Lower lobe of right lung (tissue), 2 donors: ENCODE results near the gene NUAK2. TPM values are rescaled to one million over a fixed set of nuclear protein-coding genes. Genes with fewer than 3 reads are reported as not detected.

Experiments used
- ATAC-seq, 2 donors: fragments of 200-7000 bp; cut with Tn5 transposase; one replicate each; pipeline ENCODE4 v1.9.1; 2020 to 2022; ENCODE audit warnings: mild to moderate bottlenecking in 2 of 2, moderate library complexity in 2 of 2
- DNase-seq: peaks from one replicate; pipeline ENCODE4 v3.0.0-alpha.2; 2020
- H3K27ac ChIP-seq: fragments of 200-600 bp; one replicate; pipeline ENCODE4 v1.8.0; 2022
- H3K27me3 ChIP-seq: fragments of 200-600 bp; one replicate; pipeline ENCODE4 v1.8.0; 2022; ENCODE audit warnings: low read depth
- H3K36me3 ChIP-seq: fragments of 200-600 bp; one replicate; pipeline ENCODE4 v1.8.0; 2022; ENCODE audit warnings: mild to moderate bottlenecking
- H3K4me1 ChIP-seq: fragments of 200-600 bp; one replicate; pipeline ENCODE4 v1.8.0; 2022
- H3K4me3 ChIP-seq: fragments of 200-600 bp; one replicate; pipeline ENCODE4 v1.8.0; 2022; ENCODE audit warnings: mild to moderate bottlenecking
- H3K9me3 ChIP-seq: fragments of 200-600 bp; one replicate; pipeline ENCODE4 v1.8.0; 2022
- CTCF ChIP-seq: fragments of 200-600 bp; IDR thresholded peaks from one replicate; pipeline ENCODE4 v1.8.0; 2022; ENCODE audit warnings: antibody characterized with exemption, mild to moderate bottlenecking
- intact Hi-C: fragments of 100-400 bp; cut with DNase I; formaldehyde crosslinking; loops from one replicate; pipeline ENCODE4 v1.11.0; 2022
- total RNA-seq: library from RNA; stranded (reverse); fragmentation: NEBNext Ultra II Directional; extraction: Animal tissue kit (Norgen Biotek cat#: 25700); gene quantifications from one replicate; pipeline ENCODE4 v1.2.1, GENCODE V29; 2021
- donor health status: DM: no; HTN: yes; CAD: no; lungs with severe emphysema.

The NUAK2 gene
- total RNA-seq, 1 donor from 2014 or later, result 6.8 TPM

GRCh38 chr1:205267306-205267902, 54.1 kb downstream of the NUAK2 start:
- Histone ChIP-seq H3K9me3 (no peaks in the 10 kb centered on the region), H3K27me3 (no peaks in the 10 kb centered on the region), H3K36me3 (peaks cover 11% of the 10 kb centered on the region), H3K27ac (no peak overlapping the region), H3K4me3 (no peak overlapping the region), H3K4me1 (peaks cover 33% of the 10 kb centered on the region)
- ATAC-seq (no peak), DNase-seq (no peak)
- TF ChIP-seq CTCF, result no peak
- intact Hi-C loops, result no loop called here

GRCh38 chr1:205266611-205267305, 54.8 kb downstream of the NUAK2 start:
- H3K27me3 ChIP-seq, result no peaks in the 10 kb centered on the region
- H3K36me3 ChIP-seq, result peaks cover 6% of the 10 kb centered on the region
- intact Hi-C loops, result no loop called here
- DNase-seq, result no peak
- ATAC-seq, result no peak
- no peak overlapping the region for H3K27ac ChIP-seq
- no peak for TF ChIP-seq CTCF
- H3K4me3 ChIP-seq, result no peak overlapping the region
- peaks cover 38% of the 10 kb centered on the region for H3K4me1 ChIP-seq
- H3K9me3 ChIP-seq, result no peaks in the 10 kb centered on the region

- DNase-seq, result no peak
- no peak for TF ChIP-seq CTCF
- Histone ChIP-seq H3K27me3 (no peaks in the 10 kb centered on the region), H3K4me1 (peaks cover 48% of the 10 kb centered on the region), H3K4me3 (no peak overlapping the region), H3K27ac (no peak overlapping the region), H3K36me3 (no peaks in the 10 kb centered on the region), H3K9me3 (no peaks in the 10 kb centered on the region)
- intact Hi-C loops, result no loop called here
- ATAC-seq, result no peak
Measured at GRCh38 chr1:205263580-205264190, 57.9 kb downstream of the NUAK2 start.

- no peak for TF ChIP-seq CTCF
- intact Hi-C loops, result no loop called here
Measured at GRCh38 chr1:205262731-205263171, 58.8 kb downstream of the NUAK2 start.

GRCh38 chr1:205261946-205262691, 59.4 kb downstream of the NUAK2 start:
- no peaks in the 10 kb centered on the region for H3K27me3 ChIP-seq
- no peak overlapping the region for H3K4me3 ChIP-seq
- no peak for TF ChIP-seq CTCF
- intact Hi-C loops, result no loop called here
- H3K27ac ChIP-seq, result no peak overlapping the region
- peaks cover 52% of the 10 kb centered on the region for H3K4me1 ChIP-seq
- H3K36me3 ChIP-seq, result no peaks in the 10 kb centered on the region
- no peaks in the 10 kb centered on the region for H3K9me3 ChIP-seq
- ATAC-seq, result no peak
- DNase-seq, result no peak

More at GRCh38 chr1:205262731-205263171, 58.8 kb downstream of the NUAK2 start:
- H3K4me1 ChIP-seq, result peaks cover 56% of the 10 kb centered on the region
- H3K27me3 ChIP-seq, result no peaks in the 10 kb centered on the region
- ATAC-seq (no peak), DNase-seq (no peak)
- no peaks in the 10 kb centered on the region for H3K36me3 ChIP-seq
- no peak overlapping the region for H3K27ac ChIP-seq
- H3K4me3 ChIP-seq, result no peak overlapping the region
- H3K9me3 ChIP-seq, result no peaks in the 10 kb centered on the region
